Measurements from ENCODE around the gene SETBP1.

GRCh38 chr18:44878335-44878734, 197.6 kb downstream of the SETBP1 start:
- no peak for TF ChIP-seq ZNF777 (tag by site-specific recombination; IDR thresholded peaks at IDR 0.05; ENCODE audit: borderline replicate concordance)
- TF ChIP-seq SCRT1 (tag by site-specific recombination; IDR thresholded peaks at IDR 0.05; ENCODE audit: borderline replicate concordance) = no peak
- TF ChIP-seq ZNF174 (tag by site-specific recombination; IDR thresholded peaks at IDR 0.05) = no peak
- TF ChIP-seq CTCF (tag by site-specific recombination; IDR thresholded peaks at IDR 0.05) = no peak
- no peak for TF ChIP-seq ZBTB26 (tag by site-specific recombination; optimal IDR thresholded peaks at IDR 0.05)
- TF ChIP-seq TCF7L2 (IDR thresholded peaks at IDR 0.05; ENCODE audit: borderline replicate concordance, low read depth, low read length) = no peak
- TF ChIP-seq TRIM28 (IDR thresholded peaks at IDR 0.05; ENCODE audit: borderline replicate concordance, low read length) = no peak
- no peak for TF ChIP-seq ZNF324 (tag by site-specific recombination; IDR thresholded peaks at IDR 0.05)
- TF ChIP-seq ZNF362 (tag by site-specific recombination; IDR thresholded peaks at IDR 0.05) = no peak
